GM12891 (cell line): Measurements from ENCODE around the gene DNAJC11.

Source experiments
- DNase-seq: peaks from one replicate; pipeline ENCODE4 v3.0.0; 2011; ENCODE audit warnings: low spot score; ENCODE audit not compliant: insufficient read length
- FAIRE-seq: peaks from 2 replicates; lab custom pipeline; 2011; peaks lifted over from hg19 to GRCh38; lab: Jason Lieb, UNC
- PAX5 ChIP-seq: IDR thresholded peaks from 2 replicates; pipeline ENCODE4 v1.6.1; 2011; ENCODE audit warnings: low read length, moderate library complexity, mild to moderate bottlenecking; ENCODE audit not compliant: insufficient read depth, severe bottlenecking
- POLR2A ChIP-seq: IDR thresholded peaks from 2 replicates; pipeline ENCODE4 v1.6.1; 2011; ENCODE audit warnings: low read depth, low read length, control low read depth
- POLR2AphosphoS5 ChIP-seq: IDR thresholded peaks from 2 replicates; pipeline ENCODE4 v1.6.1; 2011; ENCODE audit warnings: low read depth, low read length, control low read depth
- POU2F2 ChIP-seq: IDR thresholded peaks from 2 replicates; pipeline ENCODE4 v1.6.1; 2011; ENCODE audit warnings: low read depth, mild to moderate bottlenecking, control low read depth, low read length, moderate library complexity
- SPI1 ChIP-seq: IDR thresholded peaks from 2 replicates; pipeline ENCODE4 v1.6.1; 2011; ENCODE audit warnings: low read depth, low read length, control low read depth
- TAF1 ChIP-seq: IDR thresholded peaks from 2 replicates; pipeline ENCODE4 v1.6.1; 2011; ENCODE audit warnings: low read depth, low read length, control low read depth

The DNAJC11 gene

DNA sequence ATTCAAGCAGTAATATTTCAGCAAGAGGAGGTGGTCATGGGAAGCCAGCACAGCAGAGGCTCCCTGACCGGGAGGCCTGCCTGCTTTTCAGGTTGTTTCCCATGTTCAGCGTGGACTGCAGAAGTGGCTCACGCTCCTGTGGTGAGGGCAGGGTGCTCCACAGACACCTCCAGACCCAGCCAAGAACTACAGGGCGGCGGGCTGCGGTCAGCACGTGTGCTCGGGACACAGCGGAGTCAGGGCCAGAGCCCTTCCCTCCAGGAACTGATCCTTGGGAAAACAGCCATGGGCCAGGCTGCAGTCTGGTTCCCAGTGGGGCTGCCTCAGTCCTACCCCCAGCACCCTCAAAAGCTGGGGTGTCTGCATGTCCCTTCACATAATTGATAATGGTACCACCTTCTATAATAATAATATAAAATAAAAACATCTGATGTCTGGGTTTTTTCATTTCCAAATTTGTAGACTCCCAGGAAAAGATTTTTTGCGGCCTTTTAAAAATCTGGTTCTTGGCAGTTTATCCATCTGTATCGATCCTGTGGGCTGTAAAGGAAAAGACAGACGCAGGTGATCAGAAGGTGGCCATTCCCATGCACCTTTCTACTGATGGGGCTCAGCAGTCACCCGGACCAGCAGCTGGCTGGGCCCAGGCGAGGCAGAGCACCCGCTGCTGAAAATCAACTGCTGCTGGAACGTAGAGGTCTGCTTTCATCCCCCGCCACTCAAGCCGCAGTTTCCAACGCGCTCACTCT lies 66.3 kb downstream of the DNAJC11 start:
- FAIRE-seq (no peak), DNase-seq (no peak)
- TF ChIP-seq PAX5: no peak
- no peak for TF ChIP-seq POLR2AphosphoS5
- TF ChIP-seq SPI1: no peak
- no peak for TF ChIP-seq POU2F2
- TF ChIP-seq TAF1: no peak

DNA sequence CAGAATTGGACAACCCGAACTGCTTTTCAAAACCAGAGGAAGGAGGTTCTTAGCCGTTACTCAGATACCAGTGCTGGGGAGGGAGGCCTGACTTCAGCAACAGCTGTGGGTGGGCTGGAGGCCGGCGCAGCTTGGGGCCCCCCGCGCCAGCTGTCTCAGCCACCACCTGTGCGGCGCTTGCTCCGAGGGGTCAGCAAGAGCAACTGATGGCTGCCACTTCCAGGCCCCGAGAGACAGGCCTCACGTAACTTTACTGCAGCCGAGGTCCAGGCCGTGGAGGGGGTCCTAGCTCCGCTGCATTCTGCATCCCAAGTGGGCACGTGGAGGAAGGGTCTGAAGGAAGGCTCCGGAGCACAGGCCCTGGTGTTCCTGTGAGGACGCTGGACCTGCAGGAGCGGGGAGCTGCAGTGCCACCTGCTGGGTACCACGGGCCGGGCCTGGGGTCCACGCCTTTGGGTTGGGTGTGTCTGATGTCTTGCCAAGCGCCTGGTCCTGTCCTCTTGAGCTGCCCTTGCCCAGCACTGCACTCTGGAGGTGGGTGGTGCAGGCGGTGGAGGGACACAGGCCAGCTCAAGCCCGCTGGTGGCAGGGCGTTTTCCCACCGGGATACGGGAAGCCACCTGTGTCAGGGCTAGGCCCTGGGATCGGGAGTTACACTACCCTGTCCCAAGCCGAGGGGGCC lies 67.1 kb downstream of the DNAJC11 start:
- DNase-seq (peak; percentile 53), FAIRE-seq (no peak)
- TF ChIP-seq PAX5 (no peak), POLR2A (no peak), POLR2AphosphoS5 (no peak; the same call in 1 of the 2 replicates)

DNA sequence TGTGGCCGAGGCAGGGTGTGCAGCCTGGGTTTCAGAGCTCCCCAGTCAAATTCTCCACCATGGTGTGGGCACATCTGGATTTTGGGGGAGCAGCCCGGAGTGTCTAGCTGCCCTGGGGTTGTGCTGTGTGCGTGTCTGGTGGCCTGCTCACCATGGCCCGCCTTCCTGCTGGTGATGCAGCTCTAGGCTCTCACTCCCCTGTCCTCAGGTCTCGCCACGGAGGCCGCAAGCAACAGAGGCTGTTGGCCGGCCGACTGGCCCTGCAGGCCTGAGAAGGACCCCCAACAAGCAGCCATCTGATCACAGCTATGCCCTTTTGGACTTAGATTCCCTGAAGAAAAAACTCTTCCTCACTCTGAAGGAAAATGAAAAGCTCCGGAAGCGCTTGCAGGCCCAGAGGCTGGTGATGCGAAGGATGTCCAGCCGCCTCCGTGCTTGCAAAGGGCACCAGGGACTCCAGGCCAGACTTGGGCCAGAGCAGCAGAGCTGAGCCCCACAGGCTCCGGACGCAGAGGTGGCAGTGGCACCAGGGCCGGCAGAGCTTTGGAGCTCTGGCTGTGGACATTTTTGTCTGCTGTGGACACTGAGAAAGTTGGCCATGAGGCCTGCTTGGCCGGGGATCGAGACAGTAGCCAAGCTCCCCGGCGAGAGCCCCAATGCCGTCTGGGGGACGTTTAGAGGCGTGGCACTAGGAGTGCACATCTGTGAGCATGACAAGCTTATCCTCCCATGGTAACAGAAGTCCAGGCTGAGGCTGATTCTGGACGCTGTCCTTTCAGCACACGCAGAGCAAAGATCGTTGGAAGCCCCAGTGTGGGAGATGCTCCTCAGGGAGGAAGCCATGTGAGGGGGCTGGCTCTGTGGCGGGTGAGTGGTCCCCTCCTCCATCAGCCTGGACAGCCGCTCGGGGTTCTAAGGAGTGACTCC lies 68.8 kb downstream of the DNAJC11 start:
- no peak; the same call in 1 of the 2 replicates for TF ChIP-seq POLR2AphosphoS5
- no peak for TF ChIP-seq POLR2A
- no peak for TF ChIP-seq SPI1
- no peak for TF ChIP-seq PAX5
- no peak for TF ChIP-seq TAF1
- TF ChIP-seq POU2F2: no peak
- DNase-seq (no peak), FAIRE-seq (no peak)

DNA sequence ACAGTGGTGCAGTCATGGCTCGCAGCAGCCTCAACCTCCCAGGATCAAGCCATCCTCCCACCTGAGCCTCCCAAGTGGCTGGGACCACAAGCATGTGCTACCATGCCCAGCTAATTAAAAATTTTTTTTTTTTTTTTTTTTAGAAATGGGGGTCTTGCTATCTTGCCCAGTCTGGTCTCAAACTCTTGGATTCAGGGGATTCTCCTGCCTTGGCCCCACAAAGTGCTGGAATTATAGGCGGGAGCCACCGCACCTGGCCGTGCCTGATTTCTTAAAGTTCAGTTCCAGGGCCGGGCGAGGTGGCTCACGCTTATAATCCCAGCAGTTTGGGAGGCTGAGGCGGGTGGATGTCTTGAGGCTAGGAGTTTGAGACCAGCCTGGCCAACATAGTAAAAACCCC lies 70.6 kb downstream of the DNAJC11 start:
- FAIRE-seq (no peak), DNase-seq (no peak)
- TF ChIP-seq TAF1 (no peak), PAX5 (no peak), POLR2A (no peak), SPI1 (no peak), POLR2AphosphoS5 (no peak), POU2F2 (no peak)

DNA sequence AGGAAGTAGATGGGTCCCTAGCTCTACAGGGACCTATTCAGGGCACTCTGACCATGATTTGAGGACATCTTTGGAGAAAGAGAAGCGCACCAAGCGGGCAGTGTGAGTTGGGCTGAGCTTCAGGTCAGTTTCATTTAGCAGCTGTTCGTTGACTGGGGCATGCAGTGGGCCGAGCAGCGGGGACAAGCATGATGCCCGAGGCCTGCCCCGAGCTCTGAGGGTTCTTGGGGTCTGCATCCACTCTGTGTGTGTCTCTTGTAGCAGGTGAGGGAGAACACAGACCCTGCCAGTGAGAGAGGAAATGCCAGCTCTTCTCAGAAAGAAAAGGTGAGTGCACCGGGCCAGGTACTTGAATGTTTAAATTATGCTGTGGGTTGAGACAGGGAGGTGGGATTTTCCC lies 71.6 kb downstream of the DNAJC11 start:
- DNase-seq: no peak
- no peak for FAIRE-seq
- no peak for TF ChIP-seq POLR2AphosphoS5
- no peak for TF ChIP-seq TAF1
- TF ChIP-seq POU2F2: no peak
- TF ChIP-seq POLR2A: no peak
- TF ChIP-seq PAX5: no peak
- TF ChIP-seq SPI1: no peak

DNA sequence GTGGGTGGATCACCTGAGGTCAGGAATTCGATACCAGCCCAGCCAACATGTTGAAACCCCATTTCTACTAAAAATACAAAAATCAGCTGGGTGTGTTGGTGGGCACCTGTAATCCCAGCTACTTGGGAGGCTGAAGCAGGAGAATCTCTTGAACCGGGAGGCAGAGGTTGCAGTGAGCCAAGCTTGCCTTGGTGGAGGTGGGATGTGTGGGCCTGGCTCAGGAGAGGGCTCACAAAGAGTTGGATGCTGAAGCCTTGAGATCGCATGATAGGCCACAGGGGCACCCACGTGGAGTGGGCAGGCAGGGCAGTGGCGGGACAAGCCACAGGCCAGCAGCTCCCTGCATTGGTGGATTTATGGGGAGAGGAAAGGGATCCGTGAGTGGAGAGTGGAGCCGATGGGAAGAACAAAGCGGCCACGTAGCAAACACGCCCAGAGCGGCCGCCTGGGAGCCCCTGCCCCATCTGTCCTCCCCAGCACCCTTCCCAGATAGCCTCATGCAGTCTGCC lies 72.6 kb downstream of the DNAJC11 start:
- FAIRE-seq (no peak), DNase-seq (no peak)
- TF ChIP-seq SPI1 (no peak), PAX5 (no peak), POLR2AphosphoS5 (no peak), POU2F2 (no peak), POLR2A (no peak), TAF1 (no peak)

DNA sequence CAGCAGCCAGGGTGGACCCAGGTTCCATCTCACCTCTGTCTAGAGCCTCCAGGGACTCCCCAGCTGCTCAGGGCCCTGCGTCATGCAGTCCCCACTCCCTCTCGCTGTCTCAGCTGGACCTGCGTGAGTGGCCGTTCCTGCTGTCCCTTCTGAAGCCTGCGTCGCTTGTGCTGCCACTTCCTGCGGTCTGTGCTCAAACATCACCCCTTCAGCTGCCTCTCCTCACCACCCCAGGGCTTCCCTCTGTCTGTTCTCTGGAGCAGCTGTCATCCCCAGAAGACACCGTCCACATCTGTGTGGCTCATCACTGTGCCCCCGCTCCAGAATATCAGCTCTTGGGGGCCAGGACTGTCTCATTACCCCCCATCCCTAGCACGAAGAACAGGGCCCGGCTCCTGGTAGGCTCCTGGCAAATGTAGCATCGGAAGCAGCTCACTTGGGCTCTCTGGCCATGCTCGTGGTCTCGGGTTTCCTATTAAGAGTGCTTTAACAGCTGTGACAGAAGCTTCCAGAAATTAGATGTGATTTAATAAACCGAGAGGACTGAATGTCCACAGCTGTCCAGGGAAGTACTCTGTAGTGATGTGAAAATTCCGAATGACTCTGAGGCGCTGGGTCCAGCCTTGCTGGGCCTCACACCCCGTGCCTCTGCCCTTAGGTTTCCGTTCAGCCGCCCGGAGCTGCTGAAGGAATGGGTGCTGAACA lies 73.6 kb downstream of the DNAJC11 start:
- DNase-seq: no peak
- TF ChIP-seq TAF1: no peak
- no peak for TF ChIP-seq POU2F2
- TF ChIP-seq SPI1: no peak
- no peak for TF ChIP-seq POLR2AphosphoS5
- TF ChIP-seq PAX5: no peak
- TF ChIP-seq POLR2A: no peak
- no peak for FAIRE-seq

DNA sequence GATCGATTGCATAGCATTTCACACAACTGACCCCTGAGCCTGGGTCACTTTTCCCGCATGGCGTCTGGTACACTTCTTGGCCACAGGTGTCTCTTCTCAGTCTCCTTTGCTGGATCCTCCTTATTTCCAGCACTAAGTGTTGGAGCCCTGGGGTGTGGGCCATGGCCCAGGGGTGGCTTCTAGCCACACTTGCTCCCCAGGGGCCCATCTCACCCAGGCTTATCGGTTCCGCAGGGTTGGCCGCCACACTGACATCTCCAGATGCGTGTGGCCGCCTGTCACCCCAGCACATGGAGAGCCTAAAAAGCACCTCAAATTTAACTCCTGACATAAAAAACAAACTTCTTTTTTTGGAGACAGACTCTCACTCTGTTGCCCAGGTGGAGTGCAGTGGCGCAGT lies 74.6 kb downstream of the DNAJC11 start:
- DNase-seq (no peak), FAIRE-seq (no peak)
- no peak for TF ChIP-seq PAX5
- no peak for TF ChIP-seq POLR2AphosphoS5
- TF ChIP-seq TAF1: no peak
- TF ChIP-seq SPI1: no peak
- TF ChIP-seq POU2F2: no peak
- no peak for TF ChIP-seq POLR2A

DNA sequence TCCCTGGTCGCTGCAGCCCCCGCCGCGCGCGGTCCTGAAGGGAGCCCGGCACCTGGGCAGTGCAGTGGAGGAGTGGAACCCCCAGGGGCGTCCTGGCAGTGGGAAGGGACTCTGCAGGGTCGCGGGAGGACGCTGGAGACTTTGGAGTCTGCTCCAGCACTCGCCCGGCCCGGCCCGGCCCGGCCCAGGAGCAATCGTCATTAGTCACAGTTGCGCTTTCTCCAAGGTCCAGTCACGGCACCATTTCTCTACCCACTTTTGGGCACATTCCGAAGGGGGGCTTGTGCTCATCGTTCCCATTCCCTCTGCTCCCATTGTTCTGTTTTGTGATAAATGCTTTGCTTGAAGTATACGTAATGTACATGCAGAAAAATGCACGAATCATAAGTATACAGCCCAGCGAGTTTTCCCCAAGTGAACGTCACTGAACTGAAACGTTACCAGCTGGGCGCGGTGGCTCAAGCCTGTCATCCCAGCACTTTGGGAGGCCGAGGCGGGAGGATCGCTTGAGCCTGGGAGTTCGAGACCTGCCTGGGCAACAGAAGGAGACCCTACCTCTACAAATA lies 75.9 kb downstream of the DNAJC11 start:
- peak; percentile 47 for FAIRE-seq
- no peak for DNase-seq
- TF ChIP-seq POLR2AphosphoS5 (no peak), POU2F2 (no peak), POLR2A (no peak), PAX5 (no peak), TAF1 (no peak), SPI1 (no peak)
